Nephron (organoid): ENCODE results near the gene FBXW4.

Experiments
- H3K27ac Mint-ChIP-seq, 3 experiments: 2 replicates each; pipeline ENCODE4 v1.8.0; 2020; ENCODE audit warnings: mixed read lengths in 3 of 3, mild to moderate bottlenecking in 2 of 3, moderate library complexity in 1 of 3
- H3K27me3 Mint-ChIP-seq: 2 replicates; pipeline ENCODE4 v1.8.0; 2021; ENCODE audit warnings: low read depth, mild to moderate bottlenecking, moderate library complexity, mixed read lengths
- H3K36me3 Mint-ChIP-seq: 2 replicates; pipeline ENCODE4 v1.8.0; 2020; ENCODE audit warnings: low read depth, mixed read lengths
- H3K4me1 Mint-ChIP-seq: 2 replicates; pipeline ENCODE4 v1.8.0; 2020; ENCODE audit warnings: mixed read lengths
- H3K4me3 Mint-ChIP-seq, 3 experiments: 2 replicates each; pipeline ENCODE4 v1.8.0; 2020; ENCODE audit warnings: mild to moderate bottlenecking in 3 of 3, mixed read lengths in 3 of 3, moderate library complexity in 2 of 3
- H3K9me3 Mint-ChIP-seq: 2 replicates; pipeline ENCODE4 v1.8.0; 2020; ENCODE audit warnings: mixed read lengths
- CTCF ChIP-seq, 3 experiments: fragments of 200-600 bp; sonication (generic); IDR thresholded peaks; one replicate each; pipeline ENCODE4 v1.5.0; 2021; ENCODE audit warnings: antibody characterized with exemption in 3 of 3; ENCODE audit not compliant: unreplicated experiment in 3 of 3

The FBXW4 gene

DNA sequence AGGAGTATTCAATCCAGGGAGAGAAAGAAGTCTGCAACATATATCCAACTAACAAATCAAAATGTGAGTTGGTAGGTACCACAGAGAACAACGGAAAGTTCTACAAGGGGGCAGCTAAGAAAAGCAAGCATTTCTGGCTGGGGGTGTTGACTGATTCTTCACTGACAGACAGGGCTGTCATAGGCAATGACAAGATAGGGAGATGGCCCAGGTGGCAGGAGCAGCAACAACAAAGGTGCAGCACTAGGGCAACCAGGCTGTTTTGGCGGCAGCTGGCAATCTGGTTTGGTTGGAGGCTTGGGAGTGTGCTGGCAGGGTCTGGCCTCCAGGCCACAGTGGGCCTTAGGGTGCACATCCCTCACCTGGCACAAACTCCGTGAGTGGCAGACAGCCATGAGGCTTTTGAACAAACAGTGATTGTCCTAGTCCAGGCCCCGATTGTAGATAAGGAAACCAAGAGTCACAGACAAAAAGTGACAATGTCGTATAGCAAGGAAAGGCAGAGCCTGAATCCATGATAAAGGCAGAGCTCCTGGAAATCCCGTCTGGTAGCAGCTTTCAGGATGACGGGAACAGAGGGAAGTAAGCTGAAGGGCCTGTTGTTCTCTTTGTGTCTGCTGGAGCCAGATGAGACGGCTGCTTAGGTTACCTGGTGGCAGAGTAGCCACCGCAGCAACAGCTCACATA, 78.4 kb downstream of the FBXW4 start:
- H3K9me3 Mint-ChIP-seq = no peaks in the 10 kb centered on the region
- peaks cover 12% of the 10 kb centered on the region for H3K4me1 Mint-ChIP-seq
- peaks cover 35% of the 10 kb centered on the region for H3K36me3 Mint-ChIP-seq
- no peaks in the 10 kb centered on the region for H3K27me3 Mint-ChIP-seq
- H3K4me3 Mint-ChIP-seq = no peak overlapping the region
- TF ChIP-seq CTCF (IDR thresholded peaks at IDR 0.05; ENCODE audit: unreplicated experiment in 3 of 3) = no peak
- H3K27ac Mint-ChIP-seq = no peak overlapping the region

- H3K27me3 Mint-ChIP-seq = no peaks in the 10 kb centered on the region
- no peak for TF ChIP-seq CTCF (IDR thresholded peaks at IDR 0.05; ENCODE audit: unreplicated experiment in 3 of 3)
- no peak overlapping the region for H3K4me3 Mint-ChIP-seq
- H3K9me3 Mint-ChIP-seq = no peaks in the 10 kb centered on the region
- peaks cover 32% of the 10 kb centered on the region for H3K36me3 Mint-ChIP-seq
- H3K27ac Mint-ChIP-seq = no peak overlapping the region
- peaks cover 12% of the 10 kb centered on the region for H3K4me1 Mint-ChIP-seq
These were observed 79.3 kb downstream of the FBXW4 start for GRCh38 chr10:101615525-101616116.

DNA sequence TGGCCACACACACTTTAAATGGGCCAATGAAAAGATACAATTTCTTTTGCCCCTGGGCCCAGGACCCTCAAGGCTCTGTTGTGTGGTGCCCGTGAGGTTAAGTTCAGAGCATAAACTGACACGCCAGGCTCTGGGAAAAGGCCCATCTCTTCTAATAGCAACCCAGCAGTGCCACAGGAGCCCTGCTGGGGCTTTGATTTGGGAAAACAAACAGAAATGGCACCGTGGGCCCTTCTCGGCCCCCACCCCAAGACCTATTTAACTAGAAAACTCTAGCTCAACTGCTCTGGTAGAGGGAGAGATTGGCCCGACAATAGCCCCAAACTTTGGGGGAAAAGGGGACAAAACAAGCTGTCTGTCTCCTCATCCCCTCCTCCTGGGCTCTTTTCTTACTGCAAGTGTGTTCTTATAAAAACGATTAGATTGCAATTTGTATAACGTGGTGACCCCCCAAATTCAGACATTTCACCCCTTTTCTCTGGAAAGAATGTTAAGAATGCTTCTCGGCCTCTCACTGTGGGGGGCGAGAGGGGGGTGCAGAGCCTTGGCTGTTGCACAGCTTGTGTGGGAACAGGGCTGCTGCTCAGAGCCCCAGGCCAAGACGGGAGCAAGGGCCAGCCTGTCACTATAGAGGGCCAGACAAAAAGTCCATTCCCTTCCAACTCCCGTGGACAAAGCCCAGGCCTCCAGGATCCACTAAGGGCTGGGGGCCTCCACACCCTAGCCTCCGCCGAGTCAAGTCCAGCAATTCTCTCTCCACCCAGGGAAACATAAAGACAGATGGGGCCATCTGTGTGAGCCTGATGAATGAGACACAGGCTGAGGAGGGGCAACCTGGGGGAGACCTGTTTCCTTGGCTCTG, 80.1 kb downstream of the FBXW4 start:
- Mint-ChIP-seq H3K9me3 (no peaks in the 10 kb centered on the region), H3K4me3 (no peak overlapping the region), H3K27me3 (no peaks in the 10 kb centered on the region), H3K36me3 (peaks cover 28% of the 10 kb centered on the region), H3K4me1 (peaks cover 12% of the 10 kb centered on the region), H3K27ac (no peak overlapping the region)
- TF ChIP-seq CTCF (IDR thresholded peaks at IDR 0.05; ENCODE audit: unreplicated experiment in 3 of 3) = no peak

DNA sequence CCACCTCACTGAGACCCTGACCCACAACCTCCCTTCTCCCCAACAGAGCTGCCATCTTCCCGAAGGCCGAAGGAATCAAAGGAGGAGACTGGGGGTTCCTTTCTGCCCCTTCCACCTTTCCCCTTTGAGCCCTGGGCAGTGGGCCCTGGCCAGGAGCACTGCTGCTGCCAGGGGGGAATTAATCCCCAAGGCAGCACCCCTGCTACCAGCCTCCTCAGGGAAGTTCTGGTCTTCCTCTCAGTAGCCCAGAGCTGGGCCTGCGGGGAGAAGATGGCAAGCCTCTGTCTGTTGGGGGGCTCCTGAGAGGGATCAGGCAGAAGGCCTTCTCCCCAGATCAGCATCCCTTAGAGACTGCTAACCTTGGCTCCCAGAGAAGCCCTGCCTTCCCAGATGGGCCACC, 81.3 kb downstream of the FBXW4 start:
- no peak for TF ChIP-seq CTCF (IDR thresholded peaks at IDR 0.05; ENCODE audit: unreplicated experiment in 3 of 3)
- peaks cover 37% of the 10 kb centered on the region for H3K36me3 Mint-ChIP-seq
- H3K27ac Mint-ChIP-seq = no peak overlapping the region
- no peak overlapping the region for H3K4me3 Mint-ChIP-seq
- no peaks in the 10 kb centered on the region for H3K9me3 Mint-ChIP-seq
- peaks cover 12% of the 10 kb centered on the region for H3K4me1 Mint-ChIP-seq
- H3K27me3 Mint-ChIP-seq = no peaks in the 10 kb centered on the region

GRCh38 chr10:101612872-101613271, 82.1 kb downstream of the FBXW4 start:
- H3K9me3 Mint-ChIP-seq = no peaks in the 10 kb centered on the region
- H3K4me3 Mint-ChIP-seq = no peak overlapping the region
- no peak overlapping the region for H3K27ac Mint-ChIP-seq
- no peaks in the 10 kb centered on the region for H3K27me3 Mint-ChIP-seq
- peaks cover 8% of the 10 kb centered on the region for H3K4me1 Mint-ChIP-seq
- TF ChIP-seq CTCF (IDR thresholded peaks at IDR 0.05; ENCODE audit: unreplicated experiment in 3 of 3) = no peak
- H3K36me3 Mint-ChIP-seq = peaks cover 35% of the 10 kb centered on the region
